HG03439 (cell line): ENCODE measurements around the gene GALNT16.
"Not testable (repeated sequence)": the region's sequence is repeated elsewhere in the genome, so short reads cannot be mapped to it uniquely, and the experiment has no call there.

Source experiments
- ATAC-seq: cut with Tn5 transposase; IDR thresholded peaks from one replicate; pipeline ENCODE4 v1.9.1; 2021; ENCODE audit warnings: mild to moderate bottlenecking, moderate library complexity; ENCODE audit not compliant: unreplicated experiment

GALNT16 gene

DNA sequence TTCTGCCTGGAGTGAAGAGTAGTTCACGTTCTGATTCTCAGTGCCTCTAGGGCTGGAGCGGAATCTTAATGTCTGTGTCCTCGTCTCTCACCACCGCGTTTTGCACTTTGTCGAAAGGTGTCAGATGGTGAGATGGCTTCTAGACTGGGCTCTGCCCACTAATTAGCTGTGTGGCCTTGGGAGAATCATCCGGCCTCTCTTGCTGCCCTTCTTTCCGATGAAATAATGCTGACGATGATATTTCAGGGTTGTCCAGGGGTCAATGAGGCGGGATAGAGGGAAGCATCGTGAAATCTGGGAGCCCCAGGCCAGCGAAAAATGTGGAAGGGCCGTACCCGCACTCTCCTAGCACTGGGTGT, 811 bp upstream of the GALNT16 start:
- no peak for ATAC-seq

DNA sequence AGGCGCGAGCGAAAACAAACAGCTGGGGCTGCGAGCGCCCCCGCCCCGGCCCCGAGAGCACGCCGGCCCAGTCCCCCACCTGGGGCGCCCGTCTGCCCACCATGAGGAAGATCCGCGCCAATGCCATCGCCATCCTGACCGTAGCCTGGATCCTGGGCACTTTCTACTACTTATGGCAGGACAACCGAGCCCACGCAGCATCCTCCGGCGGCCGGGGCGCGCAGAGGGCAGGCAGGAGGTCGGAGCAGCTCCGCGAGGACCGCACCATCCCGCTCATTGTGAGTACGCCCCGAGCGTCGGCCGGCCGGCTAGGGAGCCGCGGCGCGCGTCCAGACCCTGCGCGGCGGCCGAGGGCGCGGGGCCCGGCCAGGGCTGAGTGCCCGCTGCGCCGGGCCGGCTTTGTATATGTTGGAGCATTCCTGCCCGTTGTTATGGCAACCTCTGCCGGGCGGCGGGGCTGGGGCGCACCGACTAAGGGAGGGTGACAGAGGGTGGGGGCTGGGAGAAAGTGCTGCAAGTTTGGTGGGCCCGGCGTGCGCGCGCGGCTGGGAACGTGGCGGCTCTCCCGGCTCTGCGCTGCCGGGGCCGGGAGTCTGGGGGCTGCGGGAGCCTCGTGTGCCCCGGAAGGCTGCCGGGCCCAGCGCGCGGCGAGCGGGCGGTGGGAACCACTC, 367 bp downstream of the GALNT16 start:
- ATAC-seq: no peak

GRCh38 chr14:69260861-69261564, 1.1 kb downstream of the GALNT16 start:
- ATAC-seq: no peak

- ATAC-seq: no peak
These were observed 1.9 kb downstream of the GALNT16 start for GRCh38 chr14:69261761-69262331.

- ATAC-seq: no peak
These were observed 2.6 kb downstream of the GALNT16 start for GRCh38 chr14:69262516-69262915.

DNA sequence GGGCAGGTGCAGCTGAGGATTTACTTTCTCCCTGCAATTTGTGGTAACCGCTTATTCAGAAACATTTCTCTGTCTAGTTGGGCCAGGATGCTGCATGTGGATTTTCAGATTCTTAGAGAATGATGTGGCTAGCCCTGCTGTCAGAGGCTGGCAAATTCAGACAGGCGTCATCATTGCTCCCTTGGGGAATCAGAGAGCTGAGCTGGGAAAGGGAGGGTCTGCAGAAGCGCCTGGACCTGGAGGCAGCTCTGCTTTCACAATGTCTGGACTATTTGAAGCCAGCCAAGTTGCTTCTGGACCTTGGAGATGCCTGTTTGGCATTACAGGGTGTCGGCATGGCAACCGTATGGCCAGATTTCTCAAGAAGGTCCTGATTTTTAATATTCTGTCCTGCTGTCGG, 3.4 kb downstream of the GALNT16 start:
- ATAC-seq: no peak

DNA sequence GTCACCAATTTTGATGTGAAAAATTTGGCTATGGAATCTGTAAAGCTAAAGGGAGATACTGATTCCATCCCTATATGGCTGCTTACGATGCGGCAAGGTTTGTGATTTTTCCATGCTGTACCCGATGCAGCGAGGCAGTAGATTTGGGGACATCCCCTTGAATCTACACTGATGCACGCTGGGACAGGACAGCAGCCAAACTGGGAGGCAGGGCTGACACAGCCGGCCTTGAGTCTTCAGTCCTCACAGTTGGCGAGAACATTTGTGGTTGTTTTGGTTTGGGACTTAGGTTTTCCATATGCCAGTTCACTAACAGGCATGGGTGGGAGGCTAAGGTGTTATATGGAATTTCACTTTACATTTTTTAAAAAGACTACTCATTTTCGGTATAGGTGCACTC, 3.8 kb downstream of the GALNT16 start:
- no peak for ATAC-seq

DNA sequence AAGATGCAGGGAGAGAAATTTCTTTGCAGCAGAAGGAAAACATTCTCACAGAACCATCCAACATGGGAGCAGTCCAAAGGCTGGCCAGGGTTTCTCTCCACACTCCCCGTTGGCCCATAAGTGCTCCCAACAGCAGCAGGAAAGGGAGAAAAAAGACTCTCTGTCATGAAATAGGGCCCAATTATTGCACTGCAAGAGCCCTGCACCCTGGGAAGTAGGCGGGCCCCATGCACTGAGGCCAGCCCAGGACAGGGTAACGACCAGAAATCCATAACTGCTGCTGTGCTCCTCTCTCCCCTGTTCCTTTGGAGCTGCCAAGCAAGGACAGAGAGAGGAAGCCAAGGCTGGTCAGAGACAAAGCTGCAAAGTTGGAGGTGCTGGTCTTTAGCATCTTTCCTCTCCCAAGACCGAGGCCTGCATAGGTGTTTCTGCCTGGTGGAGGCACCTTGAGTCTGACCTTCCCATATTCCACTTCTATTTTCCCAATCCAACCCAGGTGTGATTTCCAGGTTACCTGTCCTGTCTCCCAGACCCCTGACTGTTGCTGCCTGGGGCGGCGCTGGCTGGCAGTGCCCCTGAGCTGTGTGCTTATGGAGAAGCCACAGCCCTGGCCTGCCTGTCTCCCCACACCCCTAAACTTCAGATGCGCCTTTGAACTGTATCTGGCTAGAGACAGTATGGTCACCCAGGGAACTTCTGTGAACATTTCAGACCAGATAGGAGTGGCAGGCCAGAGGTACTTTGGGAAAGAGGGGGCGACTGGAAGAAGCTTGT, 6.8 kb downstream of the GALNT16 start:
- no peak for ATAC-seq

DNA sequence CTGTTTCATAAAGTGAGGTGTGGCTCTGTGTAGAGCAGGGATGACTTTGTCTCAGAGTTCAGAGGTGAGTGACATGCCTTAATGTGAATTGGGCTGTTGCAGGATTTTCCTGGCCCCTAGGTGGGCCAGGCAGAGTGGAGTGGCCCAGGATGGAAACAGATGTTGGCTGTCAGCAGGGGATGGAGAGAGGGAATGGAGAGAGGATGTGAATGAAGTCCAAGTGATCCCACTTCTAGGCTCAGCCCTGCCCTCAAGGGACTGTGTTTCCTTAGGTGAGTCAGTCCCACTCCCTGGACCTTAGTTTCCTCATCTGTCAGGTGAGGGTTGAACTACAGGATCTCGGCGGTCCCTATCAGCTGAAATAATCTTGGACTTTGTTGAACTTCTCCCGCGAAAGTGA, 7.5 kb downstream of the GALNT16 start:
- ATAC-seq: no peak

GRCh38 chr14:69268223-69268622, 8.3 kb downstream of the GALNT16 start:
- ATAC-seq: no peak

DNA sequence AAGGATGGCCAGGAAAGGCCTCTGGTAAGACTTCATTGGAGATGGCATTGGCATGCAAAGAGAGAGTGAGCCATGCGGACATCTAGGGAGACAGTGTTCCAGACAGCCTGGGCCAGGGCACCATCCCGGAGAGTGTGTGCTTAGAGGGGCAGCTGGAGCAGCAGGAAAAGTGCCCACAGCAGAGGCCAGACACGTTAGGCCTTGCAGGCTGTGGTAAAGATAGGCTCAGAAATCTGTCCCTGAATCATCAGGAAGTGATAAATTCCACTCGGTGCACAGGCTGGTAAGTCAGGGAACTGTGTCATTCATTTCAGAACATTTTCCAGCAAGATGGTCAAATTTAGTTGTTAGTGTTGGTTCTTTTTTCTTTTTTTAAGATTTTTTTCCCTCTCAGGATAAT, 8.8 kb downstream of the GALNT16 start:
- no peak for ATAC-seq

- no peak for ATAC-seq
These were observed 9.4 kb downstream of the GALNT16 start for GRCh38 chr14:69269381-69269780.

- ATAC-seq: no peak
These were observed 10.1 kb downstream of the GALNT16 start for GRCh38 chr14:69270097-69270496.

DNA sequence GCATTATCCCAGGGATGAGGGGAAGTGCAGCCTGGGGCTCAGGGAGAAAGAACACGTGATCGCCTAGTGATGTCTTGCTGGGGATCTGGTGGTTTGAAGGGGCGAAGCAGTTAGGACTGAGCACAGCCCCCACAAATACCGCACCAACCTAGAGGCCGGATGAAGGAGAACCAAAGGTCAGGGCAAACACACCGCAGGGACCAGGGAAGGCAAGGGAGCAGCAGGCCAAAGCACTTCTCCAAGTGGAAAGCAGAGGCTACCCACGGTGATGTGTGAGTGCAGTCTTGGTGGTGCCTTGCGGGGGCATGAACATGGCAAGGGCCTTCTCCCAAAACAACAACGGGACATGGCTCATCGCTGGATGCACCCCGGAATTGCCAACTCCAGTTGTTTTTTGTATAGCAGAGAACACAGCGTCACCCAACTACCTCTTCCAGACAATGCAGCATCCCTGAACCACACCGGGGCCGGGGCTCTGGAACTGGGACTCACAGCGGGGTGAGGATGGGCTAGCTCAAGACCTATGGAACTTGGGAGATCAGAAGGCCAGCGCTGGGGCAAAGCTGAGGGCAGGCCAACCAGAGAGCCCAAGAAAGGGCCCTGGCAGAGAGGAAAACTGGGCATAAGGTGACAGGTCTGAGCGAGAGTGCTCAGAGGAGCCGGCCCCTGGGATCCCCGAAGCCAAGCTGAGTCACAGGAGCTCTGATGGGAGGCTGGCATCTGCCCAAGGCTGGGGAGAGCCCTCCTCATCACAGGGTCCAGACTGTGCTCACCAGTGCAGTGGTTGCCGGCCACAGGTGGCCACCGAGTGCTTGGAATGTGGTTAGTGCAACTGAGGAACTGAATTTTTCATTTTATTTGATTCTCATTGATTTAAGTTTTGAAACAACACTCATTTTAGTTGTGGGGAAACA, 11.1 kb downstream of the GALNT16 start:
- no peak for ATAC-seq

- no peak for ATAC-seq
These were observed 14.4 kb downstream of the GALNT16 start for GRCh38 chr14:69274321-69274720.

DNA sequence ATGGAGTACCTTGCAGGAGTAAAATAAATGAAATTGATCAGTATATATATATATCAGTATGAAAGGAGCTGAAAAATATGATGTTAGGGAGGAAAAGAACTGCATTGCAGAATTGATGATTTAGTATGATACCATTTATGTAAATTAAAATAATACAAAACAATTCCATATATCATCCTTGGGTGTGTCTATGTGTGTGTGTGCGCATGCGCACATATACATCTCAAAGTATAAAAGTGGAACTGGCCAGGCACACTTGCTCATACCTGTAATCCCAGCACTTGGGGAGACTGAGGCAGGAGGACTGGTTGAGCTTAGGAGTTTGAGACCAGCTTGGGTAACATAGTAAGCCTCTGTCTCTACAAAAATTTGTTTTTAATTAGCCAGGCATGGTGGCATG, 15.4 kb downstream of the GALNT16 start:
- ATAC-seq: no peak

DNA sequence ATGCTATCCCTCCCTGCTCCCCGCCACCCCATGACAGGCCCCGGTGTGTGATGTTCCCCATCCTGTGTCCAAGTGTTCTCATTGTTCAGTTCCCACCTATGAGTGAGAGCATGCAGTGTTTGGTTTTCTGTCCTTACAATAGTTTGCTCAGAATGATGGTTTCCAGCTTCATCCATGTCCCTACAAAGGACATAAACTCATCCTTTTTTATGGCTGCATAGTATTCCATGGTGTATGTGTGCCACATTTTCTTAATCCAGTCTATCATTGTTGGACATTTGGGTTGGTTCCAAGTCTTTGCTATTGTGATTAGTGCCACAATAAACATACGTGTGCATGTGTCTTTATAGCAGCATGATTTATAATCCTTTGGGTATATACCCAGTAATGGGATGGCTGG, 17.4 kb downstream of the GALNT16 start:
- not testable (repeated sequence) for ATAC-seq

DNA sequence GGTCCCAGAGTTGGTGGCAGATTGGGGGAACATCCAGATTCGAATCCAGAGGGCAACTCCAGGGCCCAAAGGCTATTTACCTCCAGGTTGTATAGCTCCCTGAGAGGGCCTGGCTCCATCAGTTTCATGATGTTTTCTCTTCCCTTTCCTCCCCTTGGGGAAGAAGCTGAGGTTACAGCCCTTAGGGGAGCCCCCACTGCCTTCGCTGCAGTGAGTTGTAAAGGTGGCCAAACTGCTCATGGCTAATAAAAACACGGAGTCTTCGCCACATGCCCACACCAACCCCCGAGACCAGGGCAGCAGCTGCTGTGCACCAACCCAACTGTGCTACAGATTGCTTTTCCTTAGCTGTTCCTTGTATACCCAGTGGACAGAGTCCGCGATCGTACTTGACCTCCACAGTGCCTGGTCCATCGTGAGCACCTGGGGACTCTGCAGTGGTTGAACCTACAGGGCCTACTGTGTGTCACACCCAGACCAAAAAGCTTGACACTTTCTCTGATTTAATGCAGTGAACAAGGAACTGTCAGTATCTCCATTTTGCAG, 20.9 kb downstream of the GALNT16 start:
- ATAC-seq: no peak

DNA sequence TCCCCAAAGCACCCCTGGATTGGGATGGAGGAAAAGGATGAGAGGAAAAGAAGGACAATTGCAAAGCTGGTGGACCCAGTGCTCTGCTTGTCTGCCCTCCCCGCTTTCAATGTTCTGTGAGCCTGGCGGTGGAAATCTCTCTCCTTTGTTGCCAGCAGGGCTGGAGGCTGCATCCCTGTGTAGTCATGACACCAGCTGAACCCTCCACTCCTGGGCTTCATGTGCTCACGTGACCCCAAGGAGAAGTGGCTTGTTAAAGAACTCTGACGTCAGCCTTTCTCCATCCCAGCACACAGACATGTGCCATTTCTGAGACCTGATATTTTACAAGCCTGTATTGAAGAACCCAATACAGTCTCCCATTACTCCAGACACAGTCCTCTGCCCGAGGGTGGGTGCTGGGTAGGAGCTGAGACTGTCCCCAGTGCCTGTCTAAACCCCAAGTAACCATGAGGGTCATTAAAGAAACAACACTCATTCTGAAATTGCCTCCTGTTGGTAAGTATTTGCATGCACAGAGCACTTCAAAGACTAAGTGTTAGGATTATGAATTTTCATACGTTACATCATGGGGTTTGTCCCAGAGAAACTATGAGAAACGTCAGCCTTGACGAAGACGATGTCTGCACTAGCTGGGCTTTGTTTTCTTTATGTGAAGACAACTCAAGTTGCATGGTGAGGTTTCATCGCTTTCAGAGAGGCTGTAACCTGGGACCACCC, 21.7 kb downstream of the GALNT16 start:
- peak; percentile 48 for ATAC-seq

- no peak for ATAC-seq
These were observed 22.5 kb downstream of the GALNT16 start for GRCh38 chr14:69282448-69282847.
